ENCODE measurements around the gene TTI1. TPM values are rescaled to one million over a fixed set of nuclear protein-coding genes. Genes with fewer than 3 reads are reported as not detected.

The TTI1 gene
- polyA plus RNA-seq, 1 donor from 2014 or later, result 20.0 TPM

GRCh38 chr20:37958856-37959520 lies 74.3 kb downstream of the TTI1 start:
- TF ChIP-seq EZH2 (IDR thresholded peaks at IDR 0.05; ENCODE audit: borderline replicate concordance, insufficient read depth, low read length, poor library complexity, severe bottlenecking), result no peak
- no peak for TF ChIP-seq TAF1 (IDR thresholded peaks at IDR 0.05; ENCODE audit: low read depth)
- TF ChIP-seq SMC3 (conservative IDR thresholded peaks at IDR 0.05; ENCODE audit: poor library complexity), result no peak
- TF ChIP-seq RAD21 (conservative IDR thresholded peaks at IDR 0.05), result no peak
- no peak for TF ChIP-seq CTCF (IDR thresholded peaks at IDR 0.05; ENCODE audit: poor library complexity, severe bottlenecking)
- no peak for TF ChIP-seq MXI1 (conservative IDR thresholded peaks at IDR 0.05; ENCODE audit: poor library complexity, severe bottlenecking)
- no peak for TF ChIP-seq REST (IDR thresholded peaks at IDR 0.05; ENCODE audit: borderline replicate concordance)
- TF ChIP-seq POLR2AphosphoS5 (IDR thresholded peaks at IDR 0.05), result no peak
- no peak for TF ChIP-seq EP300 (conservative IDR thresholded peaks at IDR 0.05; ENCODE audit: poor library complexity, severe bottlenecking)
- Histone ChIP-seq H3K9ac (ENCODE audit: low read length) (no peak overlapping the region), H2AFZ (ENCODE audit: low read depth, low read length) (no peak overlapping the region), H3K9me3 (ENCODE audit: low read length) (no peaks in the 10 kb centered on the region), H3K9me2 (ENCODE audit: insufficient read depth, low read length) (no peaks in the 10 kb centered on the region), H4K20me1 (ENCODE audit: insufficient read depth) (no peaks in the 10 kb centered on the region), H3K27ac (ENCODE audit: low read length) (no peak overlapping the region), H3K79me2 (replicated peaks; ENCODE audit: insufficient read depth, low read length) (no peaks in the 10 kb centered on the region), H3K4me2 (ENCODE audit: low read length) (no peak overlapping the region), H3K27me3 (ENCODE audit: insufficient read depth, low read depth, low read length) (no peaks in the 10 kb centered on the region), H3K4me3 (ENCODE audit: low read length) (no peak overlapping the region), H3K36me3 (ENCODE audit: insufficient read depth, low read length) (no peaks in the 10 kb centered on the region), H3F3A (ENCODE audit: insufficient read depth, low read length, poor library complexity, severe bottlenecking) (no peaks in the 10 kb centered on the region)

- H3K4me2 ChIP-seq (ENCODE audit: low read length), result no peak overlapping the region
- no peaks in the 10 kb centered on the region for H3K27me3 ChIP-seq (ENCODE audit: insufficient read depth, low read depth, low read length)
- no peaks in the 10 kb centered on the region for H3F3A ChIP-seq (ENCODE audit: insufficient read depth, low read length, poor library complexity, severe bottlenecking)
- no peaks in the 10 kb centered on the region for H3K9me3 ChIP-seq (ENCODE audit: low read length)
- H3K27ac ChIP-seq (ENCODE audit: low read length), result no peak overlapping the region
- H3K4me3 ChIP-seq (ENCODE audit: low read length), result no peak overlapping the region
- no peaks in the 10 kb centered on the region for H3K36me3 ChIP-seq (ENCODE audit: insufficient read depth, low read length)
- no peaks in the 10 kb centered on the region for H3K9me2 ChIP-seq (ENCODE audit: insufficient read depth, low read length)
- no peaks in the 10 kb centered on the region for H4K20me1 ChIP-seq (ENCODE audit: insufficient read depth)
- no peaks in the 10 kb centered on the region for H3K79me2 ChIP-seq (replicated peaks; ENCODE audit: insufficient read depth, low read length)
- TF ChIP-seq CTCF (IDR thresholded peaks at IDR 0.05; ENCODE audit: poor library complexity, severe bottlenecking) (no peak), TAF1 (IDR thresholded peaks at IDR 0.05; ENCODE audit: low read depth) (no peak), SMC3 (conservative IDR thresholded peaks at IDR 0.05; ENCODE audit: poor library complexity) (no peak), EZH2 (IDR thresholded peaks at IDR 0.05; ENCODE audit: borderline replicate concordance, insufficient read depth, low read length, poor library complexity, severe bottlenecking) (no peak), RAD21 (conservative IDR thresholded peaks at IDR 0.05) (no peak), MXI1 (conservative IDR thresholded peaks at IDR 0.05; ENCODE audit: poor library complexity, severe bottlenecking) (no peak), EP300 (conservative IDR thresholded peaks at IDR 0.05; ENCODE audit: poor library complexity, severe bottlenecking) (no peak), REST (IDR thresholded peaks at IDR 0.05; ENCODE audit: borderline replicate concordance) (no peak), POLR2AphosphoS5 (IDR thresholded peaks at IDR 0.05) (no peak)
- H3K9ac ChIP-seq (ENCODE audit: low read length), result no peak overlapping the region
- H2AFZ ChIP-seq (ENCODE audit: low read depth, low read length), result no peak overlapping the region
Observed at GRCh38 chr20:37956107-37956585, 77.1 kb downstream of the TTI1 start.

Data from neural cell (in vitro differentiated cells).